HEK293 (cell line): ENCODE data around the gene GAS1.
A peak's percentile ranks its signal among the peaks of the same experiment; 100 is the strongest.

Experiments used
- GLIS2 ChIP-seq: fragments of 450-650 bp; formaldehyde crosslinking; IDR thresholded peaks from 2 replicates; pipeline ENCODE4 v1.5.1; 2016; ENCODE audit warnings: missing biosample characterization, missing genetic modification characterization
- HOXC10 ChIP-seq: sonication (generic); formaldehyde crosslinking; IDR thresholded peaks from 2 replicates; pipeline ENCODE4 v1.8.1; 2023; ENCODE audit warnings: mild to moderate bottlenecking, missing genetic modification reagents
- INSM2 ChIP-seq: fragments of 450-650 bp; formaldehyde crosslinking; IDR thresholded peaks from 2 replicates; pipeline ENCODE4 v1.5.1; 2016; ENCODE audit warnings: missing biosample characterization, missing genetic modification characterization
- KLF8 ChIP-seq: fragments of 450-650 bp; formaldehyde crosslinking; IDR thresholded peaks from 2 replicates; pipeline ENCODE4 v1.5.1; 2016; ENCODE audit warnings: missing biosample characterization, missing genetic modification characterization
- KLF9 ChIP-seq: fragments of 450-650 bp; formaldehyde crosslinking; IDR thresholded peaks from 2 replicates; pipeline ENCODE4 v1.5.1; 2016; ENCODE audit warnings: missing biosample characterization, missing genetic modification characterization, low read depth
- OSR2 ChIP-seq: fragments of 450-650 bp; formaldehyde crosslinking; IDR thresholded peaks from 2 replicates; pipeline ENCODE4 v1.5.1; 2016; ENCODE audit warnings: missing biosample characterization, missing genetic modification characterization
- SCRT2 ChIP-seq: fragments of 450-650 bp; formaldehyde crosslinking; IDR thresholded peaks from 2 replicates; pipeline ENCODE4 v1.5.1; 2016; ENCODE audit warnings: missing biosample characterization, missing genetic modification characterization
- SP3 ChIP-seq: fragments of 450-650 bp; formaldehyde crosslinking; IDR thresholded peaks from 2 replicates; pipeline ENCODE4 v1.5.1; 2016; ENCODE audit warnings: missing biosample characterization, missing genetic modification characterization
- ZBTB17 ChIP-seq: fragments of 450-650 bp; formaldehyde crosslinking; IDR thresholded peaks from 2 replicates; pipeline ENCODE4 v1.5.1; 2016; ENCODE audit warnings: missing biosample characterization, missing genetic modification characterization
- ZBTB26 ChIP-seq: fragments of 450-650 bp; formaldehyde crosslinking; optimal IDR thresholded peaks from 2 replicates; pipeline ENCODE3; 2016; ENCODE audit warnings: missing biosample characterization, mild to moderate bottlenecking, missing genetic modification characterization
- ZBTB48 ChIP-seq: fragments of 450-650 bp; formaldehyde crosslinking; IDR thresholded peaks from 2 replicates; pipeline ENCODE4 v1.5.1; 2016; ENCODE audit warnings: missing biosample characterization, missing genetic modification characterization
- ZBTB49 ChIP-seq: fragments of 450-650 bp; formaldehyde crosslinking; IDR thresholded peaks from 2 replicates; pipeline ENCODE4 v1.5.1; 2016; ENCODE audit warnings: missing biosample characterization, missing genetic modification characterization, low read depth
- ZNF114 ChIP-seq: fragments of 450-650 bp; formaldehyde crosslinking; IDR thresholded peaks from 2 replicates; pipeline ENCODE4 v1.5.0; 2017; ENCODE audit warnings: missing biosample characterization, missing genetic modification characterization
- ZNF132 ChIP-seq: fragments of 450-650 bp; formaldehyde crosslinking; IDR thresholded peaks from 2 replicates; pipeline ENCODE4 v1.5.1; 2017; ENCODE audit warnings: missing biosample characterization, missing genetic modification characterization, borderline replicate concordance
- ZNF19 ChIP-seq: fragments of 450-650 bp; formaldehyde crosslinking; IDR thresholded peaks from 2 replicates; pipeline ENCODE4; 2016; ENCODE audit warnings: missing biosample characterization, missing genetic modification characterization, low read depth
- ZNF2 ChIP-seq: fragments of 450-650 bp; formaldehyde crosslinking; IDR thresholded peaks from 2 replicates; pipeline ENCODE4 v1.5.1; 2016; ENCODE audit warnings: missing biosample characterization, missing genetic modification characterization
- ZNF223 ChIP-seq: fragments of 450-650 bp; formaldehyde crosslinking; IDR thresholded peaks from 2 replicates; pipeline ENCODE4 v1.5.1; 2016; ENCODE audit warnings: missing biosample characterization, missing genetic modification characterization
- ZNF266 ChIP-seq: fragments of 450-650 bp; formaldehyde crosslinking; IDR thresholded peaks from 2 replicates; pipeline ENCODE4 v1.5.1; 2016; ENCODE audit warnings: missing biosample characterization, missing genetic modification characterization, low read depth
- ZNF324 ChIP-seq: fragments of 450-650 bp; formaldehyde crosslinking; IDR thresholded peaks from 2 replicates; pipeline ENCODE4 v1.5.1; 2016; ENCODE audit warnings: missing biosample characterization, missing genetic modification characterization
- ZNF362 ChIP-seq: fragments of 450-650 bp; formaldehyde crosslinking; IDR thresholded peaks from 2 replicates; pipeline ENCODE4 v1.5.1; 2016; ENCODE audit warnings: missing biosample characterization, missing genetic modification characterization
- ZNF394 ChIP-seq: fragments of 450-650 bp; formaldehyde crosslinking; IDR thresholded peaks from 2 replicates; pipeline ENCODE4 v1.5.1; 2016; ENCODE audit warnings: missing biosample characterization, missing genetic modification characterization, mild to moderate bottlenecking, moderate library complexity, borderline replicate concordance
- ZNF433 ChIP-seq: fragments of 450-650 bp; formaldehyde crosslinking; IDR thresholded peaks from 2 replicates; pipeline ENCODE4 v1.5.1; 2016; ENCODE audit warnings: missing biosample characterization, missing genetic modification characterization, low read depth
- ZNF514 ChIP-seq: fragments of 450-650 bp; formaldehyde crosslinking; IDR thresholded peaks from 2 replicates; pipeline ENCODE4 v1.5.1; 2016; ENCODE audit warnings: missing biosample characterization, missing genetic modification characterization
- ZNF626 ChIP-seq: fragments of 450-650 bp; sonication (Bioruptor Pico); formaldehyde crosslinking; IDR thresholded peaks from 2 replicates; pipeline ENCODE4 v1.5.1; 2018; ENCODE audit warnings: missing biosample characterization, missing genetic modification characterization, inconsistent platforms
- ZNF658 ChIP-seq: fragments of 450-650 bp; formaldehyde crosslinking; IDR thresholded peaks from 2 replicates; pipeline ENCODE4; 2016; ENCODE audit warnings: missing biosample characterization, missing genetic modification characterization
- ZNF768 ChIP-seq: fragments of 450-650 bp; formaldehyde crosslinking; IDR thresholded peaks from 2 replicates; pipeline ENCODE4 v1.5.1; 2018; ENCODE audit warnings: missing biosample characterization, mild to moderate bottlenecking, missing genetic modification characterization
- ZNF776 ChIP-seq: fragments of 450-650 bp; formaldehyde crosslinking; IDR thresholded peaks from 2 replicates; pipeline ENCODE4 v1.5.0; 2017; ENCODE audit warnings: missing biosample characterization, missing genetic modification characterization, borderline replicate concordance
- ZNF792 ChIP-seq: fragments of 450-650 bp; formaldehyde crosslinking; IDR thresholded peaks from 2 replicates; pipeline ENCODE4 v1.5.1; 2016; ENCODE audit warnings: missing biosample characterization, missing genetic modification characterization
- ZSCAN16 ChIP-seq: fragments of 450-650 bp; formaldehyde crosslinking; IDR thresholded peaks from 2 replicates; pipeline ENCODE4 v1.5.1; 2016; ENCODE audit warnings: missing biosample characterization, missing genetic modification characterization
- ZSCAN5A ChIP-seq: fragments of 450-650 bp; formaldehyde crosslinking; IDR thresholded peaks from 2 replicates; pipeline ENCODE4 v1.5.1; 2016; ENCODE audit warnings: missing biosample characterization, missing genetic modification characterization

The GAS1 gene

GRCh38 chr9:86943201-86944113 is 3.8 kb downstream of the GAS1 start (continued):
- no peak for TF ChIP-seq SP3
- no peak for TF ChIP-seq ZNF266
- TF ChIP-seq GLIS2 (tag by site-specific recombination) = no peak
- no peak for TF ChIP-seq ZBTB49 (tag by site-specific recombination)
- no peak for TF ChIP-seq HOXC10
- no peak for TF ChIP-seq ZBTB48 (tag by site-specific recombination)
- peak; percentile 13; the same call in 1 of the 2 replicates for TF ChIP-seq ZNF2 (tag by site-specific recombination)
- peak; percentile 84 for TF ChIP-seq KLF8 (tag by site-specific recombination)
- no peak for TF ChIP-seq ZNF792 (tag by site-specific recombination)
- peak; percentile 84 for TF ChIP-seq INSM2
- no peak for TF ChIP-seq ZNF433
- no peak for TF ChIP-seq ZNF514 (tag by site-specific recombination)
- TF ChIP-seq ZSCAN5A = no peak
- no peak for TF ChIP-seq ZNF658
- TF ChIP-seq ZNF223 (tag by site-specific recombination) = no peak
- no peak for TF ChIP-seq ZNF114 (tag by site-specific recombination)
- no peak for TF ChIP-seq SCRT2
- TF ChIP-seq ZBTB17 (tag by site-specific recombination) = peak; percentile 86
- no peak for TF ChIP-seq ZNF324 (tag by site-specific recombination)
- TF ChIP-seq ZSCAN16 (tag by site-specific recombination) = no peak
- TF ChIP-seq ZNF362 = no peak
- no peak for TF ChIP-seq ZNF132 (tag by site-specific recombination)
- TF ChIP-seq ZNF768 (tag by site-specific recombination) = no peak
- no peak for TF ChIP-seq ZNF394 (tag by site-specific recombination)
- TF ChIP-seq ZNF19 = no peak
- 0 out of 2 replicates have a peak, but pooled peaks have one; percentile 42 for TF ChIP-seq ZNF626 (tag by site-specific recombination)
- TF ChIP-seq OSR2 (tag by site-specific recombination) = peak; percentile 99
- no peak for TF ChIP-seq ZBTB26 (tag by site-specific recombination)
- no peak for TF ChIP-seq ZNF776
- no peak for TF ChIP-seq KLF9
